ENCODE data around the gene HS1BP3. TPM values are rescaled to one million over a fixed set of nuclear protein-coding genes. Genes with fewer than 3 reads are reported as not detected.

The HS1BP3 gene
- total RNA-seq, 1 donor from 2014 or later, result 21.0 TPM

- FAIRE-seq (no peak), DNase-seq (ENCODE audit: low read depth) (no peak)
- Histone ChIP-seq H3K9me3 (ENCODE audit: insufficient read depth, low read depth, low read length) (no peaks in the 10 kb centered on the region), H3K4me1 (ENCODE audit: insufficient read depth, low read length) (peaks cover 13% of the 10 kb centered on the region), H2AFZ (ENCODE audit: low read depth, low read length) (no peak overlapping the region), H3K27ac (ENCODE audit: low read depth, low read length) (no peak overlapping the region), H3K79me2 (ENCODE audit: insufficient read depth, low read length) (peaks cover 10% of the 10 kb centered on the region), H3K36me3 (ENCODE audit: insufficient read depth, low read length) (no peaks in the 10 kb centered on the region), H3K9ac (ENCODE audit: low read length) (no peak overlapping the region), H4K20me1 (ENCODE audit: insufficient read depth, low read length) (no peaks in the 10 kb centered on the region), H3K27me3 (ENCODE audit: insufficient read depth, low read length) (peaks cover 31% of the 10 kb centered on the region), H3K4me3 (ENCODE audit: insufficient read depth, low read depth, low read length) (no peak overlapping the region), H3K4me2 (ENCODE audit: low read length) (no peak overlapping the region)
- no peak for TF ChIP-seq EZH2 (IDR thresholded peaks at IDR 0.05; ENCODE audit: insufficient read depth, low read length)
- TF ChIP-seq CTCF (IDR thresholded peaks at IDR 0.05; ENCODE audit: insufficient read depth, low read depth, low read length), result no peak
- peaks cover 26% of the 10 kb centered on the region for H3K27me3 Mint-ChIP-seq (ENCODE audit: low read depth, unreplicated experiment)
- H3K27ac Mint-ChIP-seq (ENCODE audit: unreplicated experiment), result no peak overlapping the region
- peaks cover 3% of the 10 kb centered on the region for H3K36me3 Mint-ChIP-seq (ENCODE audit: low read depth, unreplicated experiment)
- peaks cover 22% of the 10 kb centered on the region for H3K4me1 Mint-ChIP-seq (ENCODE audit: low read depth, unreplicated experiment)
- H3K4me3 Mint-ChIP-seq (ENCODE audit: unreplicated experiment), result no peak overlapping the region
- no peaks in the 10 kb centered on the region for H3K9me3 Mint-ChIP-seq (ENCODE audit: unreplicated experiment)
These were observed 3.0 kb upstream of the HS1BP3 start for GRCh38 chr2:20653695-20654534.

- no peak for FAIRE-seq
- no peaks in the 10 kb centered on the region for H3K36me3 ChIP-seq (ENCODE audit: insufficient read depth, low read length)
- no peak overlapping the region for H3K4me3 ChIP-seq (ENCODE audit: insufficient read depth, low read depth, low read length)
- no peaks in the 10 kb centered on the region for H4K20me1 ChIP-seq (ENCODE audit: insufficient read depth, low read length)
- H2AFZ ChIP-seq (ENCODE audit: low read depth, low read length), result no peak overlapping the region
- Mint-ChIP-seq H3K9me3 (ENCODE audit: unreplicated experiment) (no peaks in the 10 kb centered on the region), H3K36me3 (ENCODE audit: low read depth, unreplicated experiment) (peaks cover 3% of the 10 kb centered on the region), H3K27ac (ENCODE audit: unreplicated experiment) (no peak overlapping the region), H3K4me1 (ENCODE audit: low read depth, unreplicated experiment) (peaks cover 26% of the 10 kb centered on the region), H3K27me3 (ENCODE audit: low read depth, unreplicated experiment) (peaks cover 18% of the 10 kb centered on the region), H3K4me3 (ENCODE audit: unreplicated experiment) (no peak overlapping the region)
- H3K4me1 ChIP-seq (ENCODE audit: insufficient read depth, low read length), result peaks cover 13% of the 10 kb centered on the region
- peaks cover 29% of the 10 kb centered on the region for H3K27me3 ChIP-seq (ENCODE audit: insufficient read depth, low read length)
- H3K27ac ChIP-seq (ENCODE audit: low read depth, low read length), result no peak overlapping the region
- no peaks in the 10 kb centered on the region for H3K9me3 ChIP-seq (ENCODE audit: insufficient read depth, low read depth, low read length)
- no peak overlapping the region for H3K9ac ChIP-seq (ENCODE audit: low read length)
- TF ChIP-seq EZH2 (IDR thresholded peaks at IDR 0.05; ENCODE audit: insufficient read depth, low read length), result no peak
- TF ChIP-seq CTCF (IDR thresholded peaks at IDR 0.05; ENCODE audit: insufficient read depth, low read depth, low read length), result no peak
- H3K79me2 ChIP-seq (ENCODE audit: insufficient read depth, low read length), result peaks cover 16% of the 10 kb centered on the region
- no peak overlapping the region for H3K4me2 ChIP-seq (ENCODE audit: low read length)
- DNase-seq (ENCODE audit: low read depth), result no peak
These were observed 2.0 kb upstream of the HS1BP3 start for GRCh38 chr2:20652673-20653575.

Measured in astrocyte (in vitro differentiated cells and primary cell).